Myocyte (in vitro differentiated cells): ENCODE measurements around the gene COPS9. TPM values are rescaled to one million over a fixed set of nuclear protein-coding genes. Genes with fewer than 3 reads are reported as not detected.

ENCODE experiments used
- DNase-seq: peaks from one replicate; pipeline ENCODE4 v3.0.0-alpha.2; 2012; ENCODE audit warnings: low read depth
- total RNA-seq: library from RNA; depleted of rRNA; stranded (reverse); fragments of >200 nt; gene quantifications from 2 replicates; pipeline ENCODE4 v1.2.3, GENCODE V29; 2014

The COPS9 gene
- total RNA-seq, 1 donor from 2014 or later, result 61.9 TPM

GRCh38 chr2:240166761-240167587 lies 30.9 kb upstream of the COPS9 start:
- DNase-seq, result no peak

GRCh38 chr2:240166191-240166590 lies 30.1 kb upstream of the COPS9 start:
- no peak for DNase-seq

- no peak for DNase-seq
Measured at GRCh38 chr2:240165661-240166060, 29.6 kb upstream of the COPS9 start.

- DNase-seq, result no peak
Measured at GRCh38 chr2:240165034-240165433, 28.9 kb upstream of the COPS9 start.

- DNase-seq, result no peak
Measured at GRCh38 chr2:240164586-240164985, 28.5 kb upstream of the COPS9 start.

- DNase-seq, result no peak
Measured at GRCh38 chr2:240163844-240164574, 27.9 kb upstream of the COPS9 start.

- no peak for DNase-seq
Measured at GRCh38 chr2:240162939-240163714, 27.0 kb upstream of the COPS9 start.

GRCh38 chr2:240162531-240162930 lies 26.4 kb upstream of the COPS9 start:
- no peak for DNase-seq

- no peak for DNase-seq
Measured at GRCh38 chr2:240162032-240162431, 25.9 kb upstream of the COPS9 start.

- no peak for DNase-seq
Measured at GRCh38 chr2:240161087-240161750, 25.1 kb upstream of the COPS9 start.

- DNase-seq, result no peak
Measured at GRCh38 chr2:240160291-240161086, 24.4 kb upstream of the COPS9 start.

GRCh38 chr2:240159251-240159839 lies 23.2 kb upstream of the COPS9 start:
- DNase-seq, result no peak

GRCh38 chr2:240157147-240157470 lies 21.0 kb upstream of the COPS9 start:
- no peak for DNase-seq

- DNase-seq, result no peak
Measured at GRCh38 chr2:240156435-240157146, 20.5 kb upstream of the COPS9 start.

- DNase-seq, result no peak
Measured at GRCh38 chr2:240155745-240156390, 19.8 kb upstream of the COPS9 start.

- no peak for DNase-seq
Measured at GRCh38 chr2:240155048-240155744, 19.1 kb upstream of the COPS9 start.

- no peak for DNase-seq
Measured at GRCh38 chr2:240154606-240155005, 18.5 kb upstream of the COPS9 start.

GRCh38 chr2:240153418-240153817 lies 17.3 kb upstream of the COPS9 start:
- no peak for DNase-seq
